ENCODE data around the gene ING3.

- TF ChIP-seq CTCF (IDR thresholded peaks at IDR 0.05) (no peak), POLR2A (IDR thresholded peaks at IDR 0.05) (no peak)
Observed at GRCh38 chr7:121016966-121017365, 66.4 kb downstream of the ING3 start.

Measured in heart left ventricle (tissue), 13 donors.